HEK293 (cell line): ENCODE data around the gene TCIRG1.

Source experiments
- CTCF ChIP-seq: fragments of 450-650 bp; formaldehyde crosslinking; IDR thresholded peaks from 2 replicates; pipeline ENCODE4 v1.5.1; 2016; ENCODE audit warnings: missing biosample characterization, missing genetic modification characterization
- PRDM6 ChIP-seq: fragments of 450-650 bp; formaldehyde crosslinking; IDR thresholded peaks from 2 replicates; pipeline ENCODE4 v1.5.1; 2017; ENCODE audit warnings: missing biosample characterization, missing genetic modification characterization
- RBAK ChIP-seq: fragments of 450-650 bp; formaldehyde crosslinking; IDR thresholded peaks from 2 replicates; pipeline ENCODE4 v1.5.1; 2016; ENCODE audit warnings: missing biosample characterization, missing genetic modification characterization
- ZNF274 ChIP-seq, 2 experiments: fragments of 200-500 bp in 1 of 2; fragments of 450-650 bp in 1 of 2; sonication (Bioruptor generic) in 1 of 2; formaldehyde crosslinking in 1 of 2; IDR thresholded peaks; 2 replicates each; pipeline versions ENCODE4 v1.5.1 to v1.6.1; 2014 to 2016; ENCODE audit warnings: borderline replicate concordance in 1 of 2, inconsistent platforms in 1 of 2, low read length in 1 of 2, missing biosample characterization in 1 of 2, missing genetic modification characterization in 1 of 2
- ZNF707 ChIP-seq: fragments of 450-650 bp; formaldehyde crosslinking; IDR thresholded peaks from 2 replicates; pipeline ENCODE4 v1.5.1; 2016; ENCODE audit warnings: missing biosample characterization, missing genetic modification characterization
- ZNF768 ChIP-seq: fragments of 450-650 bp; formaldehyde crosslinking; IDR thresholded peaks from 2 replicates; pipeline ENCODE4 v1.5.1; 2018; ENCODE audit warnings: missing biosample characterization, mild to moderate bottlenecking, missing genetic modification characterization

GRCh38 chr11:68061508-68061907 lies 22.7 kb downstream of the TCIRG1 start:
- TF ChIP-seq CTCF (tag by site-specific recombination) = no peak
- TF ChIP-seq PRDM6 = no peak
- no peak for TF ChIP-seq RBAK
- TF ChIP-seq ZNF707 (tag by site-specific recombination) = no peak
- TF ChIP-seq ZNF768 = no peak
- TF ChIP-seq ZNF274 (IDR thresholded peaks at IDR 0.05; ENCODE audit: low read length) = no peak
- TF ChIP-seq ZNF274 (tag by site-specific recombination; IDR thresholded peaks at IDR 0.05; ENCODE audit: borderline replicate concordance) = no peak
